OCI-M1 (cell line): ENCODE measurements around the gene TAF11L12.
"Not testable (repeated sequence)": the region's sequence is repeated elsewhere in the genome, so short reads cannot be mapped to it uniquely, and the experiment has no call there.

Experiments used
- DNase-seq: peaks from one replicate; lab custom pipeline; 2025; lab: John Stamatoyannopoulos, UW

The TAF11L12 gene

DNA sequence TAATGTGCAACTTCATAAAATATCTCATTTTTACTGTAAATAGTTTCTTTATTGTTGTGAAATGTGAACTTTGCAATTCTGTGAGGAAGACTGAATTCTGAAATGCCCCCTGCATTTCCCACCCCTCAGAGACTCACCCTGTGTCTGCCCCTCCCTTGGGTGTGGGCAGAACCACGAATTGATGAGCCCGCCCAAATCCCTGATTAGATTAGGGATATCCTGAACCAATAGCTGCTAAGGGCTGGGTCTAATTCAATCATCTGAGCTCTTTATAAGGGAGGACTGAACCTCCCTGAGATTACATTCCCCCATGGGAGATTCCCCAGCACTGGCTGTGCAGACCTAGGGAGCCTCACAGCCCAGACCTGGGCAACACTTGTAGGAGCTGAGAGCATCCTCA, at the start of gene TAF11L12:
Gene TAF11L12 (plus strand): TSS at position 301 of the 400 bp plus-strand sequence.
- DNase-seq, result not testable (repeated sequence)

DNA sequence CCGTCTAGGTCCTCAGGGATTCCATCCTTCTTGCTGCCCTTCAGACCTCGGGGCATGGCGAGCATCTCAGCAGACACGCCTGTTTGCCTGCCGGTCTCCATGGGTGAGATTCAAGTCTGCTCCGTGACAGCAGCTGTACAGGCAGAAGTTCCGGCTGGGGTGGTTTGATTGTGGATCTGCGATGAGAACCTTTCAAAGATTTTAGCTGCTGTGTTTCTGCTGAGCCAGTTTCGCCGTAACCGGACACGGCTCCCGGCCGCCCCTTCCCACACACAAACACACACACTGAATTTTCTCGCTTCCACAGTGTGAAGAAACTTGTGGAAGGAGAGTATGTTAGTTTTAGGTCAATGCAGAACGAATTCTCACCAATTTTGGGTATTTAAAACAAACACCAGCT, 24.5 kb upstream of the TAF11L12 start, which contains the start of gene TAF11L7:
Gene TAF11L7 (minus strand): TSS at position 101 of the 400 bp plus-strand sequence.
- DNase-seq, result not testable (repeated sequence)

GRCh38 chr5:17590860-17591259, 19.3 kb upstream of the TAF11L12 start, which contains the start of gene TAF11L8:
TSS of gene TAF11L8 (minus strand) at chr5:17590960.
- DNase-seq, result not testable (repeated sequence)

GRCh38 chr5:17594255-17594654, 15.9 kb upstream of the TAF11L12 start, which contains the start of gene TAF11L9:
TSS of gene TAF11L9 (minus strand) at chr5:17594394.
- DNase-seq, result not testable (repeated sequence)

DNA sequence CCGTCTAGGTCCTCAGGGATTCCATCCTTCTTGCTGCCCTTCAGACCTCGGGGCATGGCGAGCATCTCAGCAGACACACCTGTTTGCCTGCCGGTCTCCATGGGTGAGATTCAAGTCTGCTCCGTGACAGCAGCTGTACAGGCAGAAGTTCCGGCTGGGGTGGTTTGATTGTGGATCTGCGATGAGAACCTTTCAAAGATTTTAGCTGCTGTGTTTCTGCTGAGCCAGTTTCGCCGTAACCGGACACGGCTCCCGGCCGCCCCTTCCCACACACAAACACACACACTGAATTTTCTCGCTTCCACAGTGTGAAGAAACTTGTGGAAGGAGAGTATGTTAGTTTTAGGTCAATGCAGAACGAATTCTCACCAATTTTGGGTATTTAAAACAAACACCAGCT, 12.5 kb upstream of the TAF11L12 start, which contains the start of gene TAF11L10:
Gene TAF11L10 (minus strand): TSS at position 101 of the 400 bp plus-strand sequence.
- not testable (repeated sequence) for DNase-seq

DNA sequence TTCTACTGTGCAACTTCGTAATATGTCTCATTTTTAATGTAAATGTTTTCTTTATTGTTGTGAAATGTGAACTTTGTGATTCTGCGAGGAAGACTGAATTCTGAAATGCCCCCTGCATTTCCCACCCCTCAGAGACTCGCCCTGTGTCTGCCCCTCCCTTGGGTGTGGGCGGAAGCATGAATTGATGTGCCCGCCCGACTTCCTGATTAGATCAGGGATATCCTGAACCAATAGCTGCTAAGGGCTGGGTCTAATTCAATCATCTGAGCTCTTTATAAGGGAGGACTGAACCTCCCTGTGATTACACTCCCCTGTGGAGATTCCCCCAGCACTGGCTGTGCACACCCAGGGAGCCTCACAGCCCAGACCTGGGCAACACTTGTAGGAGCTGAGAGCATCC, 6.3 kb upstream of the TAF11L12 start, which contains the start of gene TAF11L11:
Gene TAF11L11 (plus strand): TSS at position 304 of the 400 bp plus-strand sequence.
- DNase-seq, result not testable (repeated sequence)

DNA sequence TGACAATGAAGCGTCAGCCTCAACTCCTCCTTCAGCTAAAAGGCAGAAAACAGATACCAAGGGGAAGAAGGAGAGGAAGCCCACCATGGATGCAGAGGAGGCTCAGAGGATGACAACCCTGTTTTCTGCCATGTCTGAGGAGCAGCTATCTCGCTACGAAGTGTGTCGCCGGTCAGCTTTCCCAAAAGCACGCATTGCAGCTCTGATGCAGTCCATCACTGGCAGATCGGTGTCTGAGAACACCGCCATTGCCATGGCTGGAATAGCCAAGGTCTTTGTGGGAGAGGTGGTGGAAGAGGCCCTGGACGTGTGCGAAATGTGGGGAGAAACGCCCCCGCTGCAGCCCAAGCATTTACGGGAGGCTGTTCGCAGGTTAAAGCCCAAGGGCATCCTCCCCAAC, 5.2 kb upstream of the TAF11L12 start:
- no peak for DNase-seq

DNA sequence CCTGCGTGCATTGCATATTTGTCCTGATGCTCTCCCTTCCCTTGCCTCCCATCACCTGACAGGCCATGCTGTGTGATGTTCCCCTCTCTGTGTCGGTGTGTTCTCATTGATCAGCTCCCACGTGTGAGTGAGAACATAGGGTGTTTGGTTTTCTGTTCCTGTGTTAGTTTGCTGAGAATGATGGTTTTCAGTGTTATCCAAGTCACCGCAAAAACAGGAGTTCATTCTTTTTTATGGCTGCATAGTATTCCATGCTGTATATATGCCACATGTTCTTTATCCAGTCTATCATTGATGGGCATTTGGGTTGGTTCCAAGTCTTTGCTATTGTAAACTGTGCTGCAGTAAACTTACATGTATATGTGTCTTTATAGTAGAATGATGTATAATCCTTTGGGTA, 2.7 kb upstream of the TAF11L12 start:
- DNase-seq, result not testable (repeated sequence)

DNA sequence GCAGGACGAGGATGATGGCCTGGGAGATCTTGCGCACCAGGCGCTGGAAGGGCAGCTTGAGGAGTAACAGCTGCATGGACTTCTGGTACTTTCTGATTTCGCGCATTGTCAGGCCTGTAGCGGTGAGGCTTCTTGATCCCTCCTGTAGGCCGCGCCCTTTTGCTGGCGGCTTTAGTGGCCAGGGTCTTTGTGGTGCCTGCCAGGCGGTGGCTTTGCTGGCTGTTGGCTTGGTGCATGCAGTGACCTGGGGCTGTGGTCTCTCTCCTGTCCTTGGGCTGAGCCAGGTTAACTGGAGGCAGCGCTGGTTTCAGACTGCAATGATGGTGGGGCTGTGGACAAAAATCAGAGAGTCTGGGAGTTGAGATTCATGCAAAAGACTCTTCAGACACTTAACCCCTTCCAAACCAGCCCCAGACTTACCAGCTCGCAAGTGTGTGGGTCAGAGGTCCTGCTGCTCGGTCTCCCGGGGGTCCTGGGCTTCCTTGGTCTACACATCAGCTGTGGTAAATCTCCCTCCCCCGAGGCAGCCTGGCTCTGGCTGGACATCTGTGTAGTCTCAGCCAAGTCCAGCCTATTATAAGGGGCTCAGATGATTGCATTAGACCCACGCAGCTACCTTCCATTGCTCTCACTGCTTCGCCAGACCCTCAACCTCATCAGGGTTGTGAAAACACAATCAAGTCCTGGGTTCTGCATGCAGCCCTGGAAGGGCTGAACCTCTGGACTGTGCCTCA, 4.8 kb downstream of the TAF11L12 start:
- no peak for DNase-seq

- no peak for DNase-seq
Observed at GRCh38 chr5:17619354-17619753, 9.2 kb downstream of the TAF11L12 start.

DNA sequence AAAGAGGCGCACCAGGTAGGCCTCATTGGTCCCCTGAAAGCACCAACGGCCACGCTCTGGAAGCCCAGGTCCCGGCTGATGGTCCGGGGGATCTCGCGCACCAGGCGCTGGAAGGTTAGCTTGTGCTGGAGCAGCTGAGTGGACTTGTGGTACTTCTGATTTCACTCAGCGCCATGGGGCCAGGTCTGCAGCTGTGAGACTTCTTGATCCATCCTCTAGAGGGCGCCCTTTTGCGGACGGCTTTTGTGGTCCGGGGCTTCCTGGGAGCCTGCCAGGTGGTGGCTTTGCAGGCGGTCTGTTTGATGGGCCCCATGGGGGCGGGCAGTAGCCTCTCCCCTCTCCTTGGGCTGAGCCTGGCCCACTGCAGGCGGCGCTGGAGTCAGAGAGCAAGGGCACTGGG, 10.4 kb downstream of the TAF11L12 start:
- no peak for DNase-seq

GRCh38 chr5:17625686-17626085, 15.5 kb downstream of the TAF11L12 start:
- no peak for DNase-seq

GRCh38 chr5:17631788-17632187, 21.6 kb downstream of the TAF11L12 start, which contains the start of gene TAF11L13:
TSS of gene TAF11L13 (plus strand) at chr5:17632088.
- DNase-seq, result not testable (repeated sequence)

GRCh38 chr5:17634160-17634559, 24.0 kb downstream of the TAF11L12 start, which contains the start of gene TAF11L14:
TSS of gene TAF11L14 (plus strand) at chr5:17634460.
- DNase-seq, result no peak

GRCh38 chr5:17649232-17649631, 39.0 kb downstream of the TAF11L12 start:
- not testable (repeated sequence) for DNase-seq

- not testable (repeated sequence) for DNase-seq
Observed at GRCh38 chr5:17655201-17655759, 45.1 kb downstream of the TAF11L12 start.

- DNase-seq, result no peak
Observed at GRCh38 chr5:17655921-17656320, 45.7 kb downstream of the TAF11L12 start.
